Measurements from ENCODE around the gene SEC24B. TPM values are rescaled to one million over a fixed set of nuclear protein-coding genes. Genes with fewer than 3 reads are reported as not detected.

SEC24B gene
- total RNA-seq, 4 donors from 2014 or later = 34.8 to 41.0 (median 37.8) TPM

GRCh38 chr4:109412776-109413175, 20.8 kb upstream of the SEC24B start:
- DNase-seq (ENCODE audit: low spot score) (no peak), ATAC-seq (ENCODE audit: low FRiP score) (no peak)
- TF ChIP-seq CTCF (IDR thresholded peaks at IDR 0.05) = no peak

DNA sequence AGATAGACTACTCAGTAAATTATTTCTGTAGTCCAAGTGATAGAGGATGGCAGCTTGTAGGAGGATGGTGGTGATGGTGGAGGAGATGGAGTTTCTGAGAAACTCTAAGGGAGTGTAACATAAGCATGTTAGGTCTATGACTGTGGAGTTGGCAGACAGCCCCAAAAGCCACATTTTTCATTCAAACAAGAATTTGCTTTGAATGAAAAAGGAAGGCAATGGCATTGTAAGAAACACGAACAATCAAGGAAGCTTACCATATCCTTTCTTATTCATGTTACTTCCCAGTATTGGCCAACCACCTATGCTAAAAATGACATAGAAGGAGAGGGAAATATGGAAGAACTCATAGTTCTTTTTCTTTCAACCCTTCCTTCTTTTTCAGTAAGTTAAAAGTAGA, 18.7 kb upstream of the SEC24B start:
- no peak for DNase-seq (ENCODE audit: low spot score)

DNA sequence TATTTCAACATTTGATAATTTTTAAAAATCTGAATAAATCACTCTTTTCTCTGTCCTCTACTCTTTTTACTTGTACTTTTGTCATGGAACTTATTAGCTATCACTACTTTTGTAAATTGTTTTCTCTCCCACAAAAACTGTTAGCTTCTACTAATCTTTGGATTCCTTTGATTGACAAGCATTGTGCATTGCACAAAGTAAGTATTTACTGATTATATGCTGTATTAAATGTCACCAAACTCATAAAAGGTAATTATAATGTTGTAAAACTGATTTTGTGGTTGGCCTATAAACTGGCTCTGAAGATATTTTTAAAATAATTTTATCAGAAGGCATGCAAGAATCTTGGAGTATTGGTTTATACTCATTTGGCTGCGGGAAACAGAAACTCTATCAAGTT, 15.0 kb upstream of the SEC24B start:
- TF ChIP-seq CTCF (IDR thresholded peaks at IDR 0.05) = no peak
- DNase-seq (ENCODE audit: low spot score) (no peak), ATAC-seq (ENCODE audit: low FRiP score) (no peak)

More for the DNA sequence above, 18.7 kb upstream of the SEC24B start:
- no peak for ATAC-seq (ENCODE audit: low FRiP score)
- no peak for TF ChIP-seq CTCF (IDR thresholded peaks at IDR 0.05)

DNA sequence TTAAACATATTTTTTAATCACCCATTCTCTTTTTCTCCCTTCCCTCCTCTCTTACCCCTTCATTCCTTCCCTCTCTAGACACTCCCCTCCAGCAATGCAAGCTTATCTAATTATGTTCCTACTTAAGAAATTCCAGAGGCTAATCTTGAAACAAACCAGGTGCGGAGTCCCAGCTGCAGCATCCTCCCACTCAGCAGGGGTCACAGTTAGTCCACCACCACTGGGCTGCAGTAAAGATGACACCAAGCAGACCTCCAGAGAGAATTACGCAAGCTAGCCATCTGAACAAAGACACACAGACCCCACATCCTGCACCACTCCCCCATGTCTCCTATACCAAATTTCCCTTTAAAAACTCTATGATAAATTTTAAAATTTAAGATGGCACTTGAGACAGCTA, 13.9 kb upstream of the SEC24B start:
- DNase-seq (ENCODE audit: low spot score) = no peak

GRCh38 chr4:109424093-109424841, 9.3 kb upstream of the SEC24B start:
- DNase-seq (ENCODE audit: low spot score) = no peak
- no peak for ATAC-seq (ENCODE audit: low FRiP score)
- TF ChIP-seq CTCF (IDR thresholded peaks at IDR 0.05) = no peak

More for the DNA sequence above, 13.9 kb upstream of the SEC24B start:
- ATAC-seq (ENCODE audit: low FRiP score) = no peak
- TF ChIP-seq CTCF (IDR thresholded peaks at IDR 0.05) = no peak

DNA sequence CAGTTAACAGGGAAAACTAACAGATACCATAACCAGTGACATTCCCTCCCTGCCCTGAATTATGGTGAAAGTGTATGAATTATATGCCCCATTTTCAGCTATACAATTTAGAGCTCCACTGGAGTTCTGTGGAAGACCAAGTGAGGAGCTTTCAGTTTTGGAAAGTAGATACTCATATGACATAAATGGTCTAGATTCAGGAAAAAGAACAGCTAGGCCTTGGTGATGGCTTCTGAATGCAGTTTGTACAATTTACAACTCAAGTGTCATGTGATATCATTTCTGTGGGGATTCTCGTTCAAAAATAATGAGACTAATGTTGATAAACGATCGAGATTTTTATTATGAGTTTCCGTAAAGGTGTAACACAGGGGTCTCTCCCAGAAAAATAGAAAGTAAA, 8.2 kb upstream of the SEC24B start:
- no peak for TF ChIP-seq CTCF (IDR thresholded peaks at IDR 0.05)
- no peak for ATAC-seq (ENCODE audit: low FRiP score)
- DNase-seq (ENCODE audit: low spot score) = no peak

DNA sequence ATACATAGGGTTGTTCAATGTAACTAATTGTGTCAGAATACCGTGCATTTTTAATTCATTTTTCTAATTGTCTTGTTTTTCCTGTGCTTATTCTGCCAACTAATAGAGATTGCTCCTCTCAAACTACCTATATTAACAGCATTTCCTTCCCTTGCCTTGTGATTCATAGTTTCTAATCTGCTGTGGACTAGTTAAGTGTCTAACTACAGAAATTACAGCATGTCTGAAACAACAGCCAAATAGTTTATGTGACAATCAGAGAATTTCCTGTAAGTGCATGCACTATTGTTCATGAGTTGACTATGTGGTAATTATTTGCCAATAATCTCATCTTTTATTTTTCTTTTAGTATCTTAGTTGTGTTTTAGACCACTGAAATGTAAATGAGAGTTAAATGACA, 4.1 kb upstream of the SEC24B start:
- no peak for DNase-seq (ENCODE audit: low spot score)
- TF ChIP-seq CTCF (IDR thresholded peaks at IDR 0.05) = no peak
- no peak for ATAC-seq (ENCODE audit: low FRiP score)

Data from omental fat pad (tissue), 4 donors.